DOHH2 (cell line): Measurements from ENCODE around the gene FNBP1L.

ENCODE experiments used
- EZH2phosphoT487 ChIP-seq: fragments of 200-600 bp; sonication (generic); IDR thresholded peaks from 2 replicates; pipeline ENCODE4 v1.6.1; 2017; ENCODE audit warnings: borderline replicate concordance, mild to moderate bottlenecking, antibody characterized with exemption, low read length, moderate library complexity, mixed read lengths
- TF ChIP-seq, protein P1 (sequence below): fragments of 200-600 bp; sonication (generic); IDR thresholded peaks from one replicate; pipeline ENCODE4 v1.5.1; 2014; ENCODE audit warnings: antibody characterized with exemption, mild to moderate bottlenecking, low read depth, low read length; ENCODE audit not compliant: poor library complexity, severe bottlenecking

GRCh38 chr1:93565496-93566206 lies 117.7 kb downstream of the FNBP1L start:
- TF ChIP-seq, protein P1, sequence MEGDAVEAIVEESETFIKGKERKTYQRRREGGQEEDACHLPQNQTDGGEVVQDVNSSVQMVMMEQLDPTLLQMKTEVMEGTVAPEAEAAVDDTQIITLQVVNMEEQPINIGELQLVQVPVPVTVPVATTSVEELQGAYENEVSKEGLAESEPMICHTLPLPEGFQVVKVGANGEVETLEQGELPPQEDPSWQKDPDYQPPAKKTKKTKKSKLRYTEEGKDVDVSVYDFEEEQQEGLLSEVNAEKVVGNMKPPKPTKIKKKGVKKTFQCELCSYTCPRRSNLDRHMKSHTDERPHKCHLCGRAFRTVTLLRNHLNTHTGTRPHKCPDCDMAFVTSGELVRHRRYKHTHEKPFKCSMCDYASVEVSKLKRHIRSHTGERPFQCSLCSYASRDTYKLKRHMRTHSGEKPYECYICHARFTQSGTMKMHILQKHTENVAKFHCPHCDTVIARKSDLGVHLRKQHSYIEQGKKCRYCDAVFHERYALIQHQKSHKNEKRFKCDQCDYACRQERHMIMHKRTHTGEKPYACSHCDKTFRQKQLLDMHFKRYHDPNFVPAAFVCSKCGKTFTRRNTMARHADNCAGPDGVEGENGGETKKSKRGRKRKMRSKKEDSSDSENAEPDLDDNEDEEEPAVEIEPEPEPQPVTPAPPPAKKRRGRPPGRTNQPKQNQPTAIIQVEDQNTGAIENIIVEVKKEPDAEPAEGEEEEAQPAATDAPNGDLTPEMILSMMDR, result no peak
- no peak for TF ChIP-seq EZH2phosphoT487
